Measurements from ENCODE around the gene NBEAL1. TPM values are rescaled to one million over a fixed set of nuclear protein-coding genes. Genes with fewer than 3 reads are reported as not detected.

The NBEAL1 gene
- total RNA-seq, 1 experiment from 2014 or later = 17.0 TPM

GRCh38 chr2:203002054-203002821 is 12.4 kb upstream of the NBEAL1 start:
- no peaks in the 10 kb centered on the region for H3K27me3 ChIP-seq (ENCODE audit: insufficient read depth, low read length)
- no peak overlapping the region for H2AFZ ChIP-seq (ENCODE audit: low read depth, low read length, poor library complexity, severe bottlenecking)
- H3K27ac ChIP-seq (ENCODE audit: low read depth, low read length) = no peak overlapping the region
- no peaks in the 10 kb centered on the region for H3K4me1 ChIP-seq (ENCODE audit: control insufficient read depth in 1 of 2, insufficient read depth in 2 of 2, low read length in 2 of 2)
- no peaks in the 10 kb centered on the region for H3K9me3 ChIP-seq (ENCODE audit: control insufficient read depth in 1 of 2, insufficient read depth in 1 of 2, low read depth in 1 of 2, low read length in 2 of 2)
- intact Hi-C loops (cut with micrococcal nuclease) = no loop called here
- no peak overlapping the region for H3K4me3 ChIP-seq (replicated peaks in 1 of 2; ENCODE audit: low read depth in 1 of 2, low read length in 2 of 2)
- no peaks in the 10 kb centered on the region for H3K36me3 ChIP-seq (ENCODE audit: control insufficient read depth in 1 of 2, insufficient read depth in 2 of 2, low read length in 2 of 2)
- H3K79me2 ChIP-seq (ENCODE audit: insufficient read depth, low read length) = no peaks in the 10 kb centered on the region
- ChIA-PET POLR2A (no interaction called here), RAD21 (ENCODE audit: low non-redundant PET in 1 of 2, low total read pairs in 2 of 2, uncharacterized antibody in 2 of 2, unreplicated experiment in 2 of 2) (no interaction called here), CTCF (no interaction called here)
- no peaks in the 10 kb centered on the region for H4K20me1 ChIP-seq (ENCODE audit: insufficient read depth)
- DNase-seq (ENCODE audit: low read depth, low spot score) = no peak
- no peak overlapping the region for H3K4me2 ChIP-seq (ENCODE audit: low read length)
- no peak for TF ChIP-seq ELF1 (IDR thresholded peaks at IDR 0.05; ENCODE audit: borderline replicate concordance, low read depth)
- TF ChIP-seq, protein P1, sequence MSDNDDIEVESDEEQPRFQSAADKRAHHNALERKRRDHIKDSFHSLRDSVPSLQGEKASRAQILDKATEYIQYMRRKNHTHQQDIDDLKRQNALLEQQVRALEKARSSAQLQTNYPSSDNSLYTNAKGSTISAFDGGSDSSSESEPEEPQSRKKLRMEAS (IDR thresholded peaks at IDR 0.05) = no peak
- TF ChIP-seq ZFX (IDR thresholded peaks at IDR 0.05) = no peak
- no peak for TF ChIP-seq CBX3 (IDR thresholded peaks at IDR 0.05; ENCODE audit: low read depth)
- TF ChIP-seq RAD21 (IDR thresholded peaks at IDR 0.05; ENCODE audit: low read depth) = no peak
- no peak for TF ChIP-seq EZH2 (IDR thresholded peaks at IDR 0.05)
- TF ChIP-seq JUND (IDR thresholded peaks at IDR 0.05) = no peak
- no peak for TF ChIP-seq TCF7L2 (IDR thresholded peaks at IDR 0.05; ENCODE audit: borderline replicate concordance, extremely low read depth, insufficient read depth, insufficient read length)
- no peak for TF ChIP-seq CEBPB (IDR thresholded peaks at IDR 0.05; ENCODE audit: low read depth)
- no TSS peak for BruUV-seq (replicated peaks)
- no peak for ATAC-seq
- no peak overlapping the region for H3K9ac ChIP-seq (ENCODE audit: low read length)
- no peaks in the 10 kb centered on the region for H3K9me2 ChIP-seq (ENCODE audit: insufficient read depth)

DNA sequence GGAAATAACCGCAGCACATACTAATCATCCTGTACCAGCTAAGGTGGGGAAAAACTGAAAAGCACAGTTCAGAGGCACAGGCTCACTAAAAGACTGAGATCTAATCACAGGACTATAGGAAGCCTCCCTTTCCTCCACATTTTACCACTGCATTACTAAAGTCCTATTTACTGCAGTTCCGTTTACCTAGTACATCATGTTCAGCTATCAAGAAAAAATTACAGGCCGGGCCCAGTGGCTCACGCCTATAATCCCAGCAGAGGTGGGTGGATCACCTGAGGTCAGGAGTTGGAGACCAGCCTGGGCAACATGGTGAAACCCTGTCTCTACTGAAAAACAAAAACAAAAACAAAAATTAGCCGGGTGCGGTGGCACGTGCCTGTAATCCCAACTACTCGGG is 11.0 kb upstream of the NBEAL1 start:
- H4K20me1 ChIP-seq (ENCODE audit: insufficient read depth) = no peaks in the 10 kb centered on the region
- no peaks in the 10 kb centered on the region for H3K4me1 ChIP-seq (ENCODE audit: control insufficient read depth in 1 of 2, insufficient read depth in 2 of 2, low read length in 2 of 2)
- POLR2A ChIA-PET = no interaction called here
- no peak overlapping the region for H3K27ac ChIP-seq (ENCODE audit: low read depth, low read length)
- no peak overlapping the region for H2AFZ ChIP-seq (ENCODE audit: low read depth, low read length, poor library complexity, severe bottlenecking)
- H3K79me2 ChIP-seq (ENCODE audit: insufficient read depth, low read length) = no peaks in the 10 kb centered on the region
- H3K9me3 ChIP-seq (ENCODE audit: control insufficient read depth in 1 of 2, insufficient read depth in 1 of 2, low read depth in 1 of 2, low read length in 2 of 2) = no peaks in the 10 kb centered on the region
- no TSS peak for BruUV-seq (replicated peaks)
- H3K9ac ChIP-seq (ENCODE audit: low read length) = no peak overlapping the region
- H3K9me2 ChIP-seq (ENCODE audit: insufficient read depth) = no peaks in the 10 kb centered on the region
- no peak overlapping the region for H3K4me2 ChIP-seq (ENCODE audit: low read length)
- RAD21 ChIA-PET (ENCODE audit: low non-redundant PET in 1 of 2, low total read pairs in 2 of 2, uncharacterized antibody in 2 of 2, unreplicated experiment in 2 of 2) = no interaction called here
- no peaks in the 10 kb centered on the region for H3K27me3 ChIP-seq (ENCODE audit: insufficient read depth, low read length)
- ATAC-seq (no peak), DNase-seq (ENCODE audit: low read depth, low spot score) (no peak)
- no peaks in the 10 kb centered on the region for H3K36me3 ChIP-seq (ENCODE audit: control insufficient read depth in 1 of 2, insufficient read depth in 2 of 2, low read length in 2 of 2)
- H3K4me3 ChIP-seq (replicated peaks in 1 of 2; ENCODE audit: low read depth in 1 of 2, low read length in 2 of 2) = no peak overlapping the region
- intact Hi-C loops (cut with micrococcal nuclease) = no loop called here
- CTCF ChIA-PET = no interaction called here
- TF ChIP-seq EZH2 (IDR thresholded peaks at IDR 0.05) = no peak
- TF ChIP-seq, protein P1 (IDR thresholded peaks at IDR 0.05) = no peak
- TF ChIP-seq ZNF274 (IDR thresholded peaks at IDR 0.05; ENCODE audit: low read depth, low read length) = no peak
- TF ChIP-seq CEBPB (IDR thresholded peaks at IDR 0.05; ENCODE audit: low read depth) = no peak
- TF ChIP-seq POLR2AphosphoS5 (IDR thresholded peaks at IDR 0.05; ENCODE audit: low read depth, low read length) = no peak
- TF ChIP-seq, protein P2, sequence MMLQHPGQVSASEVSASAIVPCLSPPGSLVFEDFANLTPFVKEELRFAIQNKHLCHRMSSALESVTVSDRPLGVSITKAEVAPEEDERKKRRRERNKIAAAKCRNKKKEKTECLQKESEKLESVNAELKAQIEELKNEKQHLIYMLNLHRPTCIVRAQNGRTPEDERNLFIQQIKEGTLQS (IDR thresholded peaks at IDR 0.05) = no peak

Data from HCT116 (cell line).